NCI-H1092 (cell line): Measurements from ENCODE around the gene LIPI.
"Not testable (repeated sequence)": the region's sequence is repeated elsewhere in the genome, so short reads cannot be mapped to it uniquely, and the experiment has no call there.

Experiments
- DNase-seq: peaks from one replicate; lab custom pipeline; 2025; lab: John Stamatoyannopoulos, UW

The LIPI gene

GRCh38 chr21:14072761-14073535 is 137.8 kb downstream of the LIPI start:
- DNase-seq = no peak

GRCh38 chr21:14071902-14072734 is 138.6 kb downstream of the LIPI start:
- no peak for DNase-seq

- no peak for DNase-seq
Measured at GRCh38 chr21:14070968-14071367, 139.8 kb downstream of the LIPI start.

GRCh38 chr21:14070049-14070893 is 140.5 kb downstream of the LIPI start:
- DNase-seq = no peak

GRCh38 chr21:14064296-14064645 is 146.5 kb downstream of the LIPI start:
- DNase-seq = no peak

GRCh38 chr21:14063620-14064295 is 147.0 kb downstream of the LIPI start:
- not testable (repeated sequence) for DNase-seq

- DNase-seq = not testable (repeated sequence)
Measured at GRCh38 chr21:14062684-14063083, 148.1 kb downstream of the LIPI start.

GRCh38 chr21:14061820-14062219 is 148.9 kb downstream of the LIPI start:
- not testable (repeated sequence) for DNase-seq

- not testable (repeated sequence) for DNase-seq
Measured at GRCh38 chr21:14058995-14059627, 151.6 kb downstream of the LIPI start.
